WERI-Rb-1 (cell line): ENCODE results near the gene LRRC10B.

Experiments used
- DNase-seq: peaks from one replicate; pipeline ENCODE4 v3.0.0-alpha.2; 2020
- H3K27ac ChIP-seq: fragments of 250-450 bp; sonication (Bioruptor Pico); 2 replicates; pipeline ENCODE4 v1.5.1; 2020; ENCODE audit warnings: mild to moderate bottlenecking, moderate library complexity
- H3K27me3 ChIP-seq: fragments of 250-450 bp; sonication (Bioruptor Pico); 2 replicates; pipeline ENCODE4 v1.5.1; 2021; ENCODE audit warnings: mild to moderate bottlenecking, low read depth, moderate library complexity; ENCODE audit not compliant: insufficient read depth, severe bottlenecking
- H3K36me3 ChIP-seq: fragments of 250-450 bp; sonication (Bioruptor Pico); 2 replicates; pipeline ENCODE4 v1.5.1; 2020; ENCODE audit warnings: mild to moderate bottlenecking, moderate library complexity
- H3K4me3 ChIP-seq: 2 replicates; pipeline ENCODE4 v1.5.1; 2011; ENCODE audit warnings: low read depth, mild to moderate bottlenecking, control low read depth, low read length
- H3K9me3 ChIP-seq: fragments of 250-450 bp; sonication (Bioruptor Pico); 2 replicates; pipeline ENCODE4 v1.5.1; 2021; ENCODE audit warnings: mild to moderate bottlenecking, moderate library complexity; ENCODE audit not compliant: severe bottlenecking
- TF ChIP-seq, protein P1 (sequence below): IDR thresholded peaks from 2 replicates; pipeline ENCODE4 v1.5.1; 2011; ENCODE audit warnings: low read depth, mild to moderate bottlenecking, control low read depth, inconsistent platforms, low read length

Gene LRRC10B

DNA sequence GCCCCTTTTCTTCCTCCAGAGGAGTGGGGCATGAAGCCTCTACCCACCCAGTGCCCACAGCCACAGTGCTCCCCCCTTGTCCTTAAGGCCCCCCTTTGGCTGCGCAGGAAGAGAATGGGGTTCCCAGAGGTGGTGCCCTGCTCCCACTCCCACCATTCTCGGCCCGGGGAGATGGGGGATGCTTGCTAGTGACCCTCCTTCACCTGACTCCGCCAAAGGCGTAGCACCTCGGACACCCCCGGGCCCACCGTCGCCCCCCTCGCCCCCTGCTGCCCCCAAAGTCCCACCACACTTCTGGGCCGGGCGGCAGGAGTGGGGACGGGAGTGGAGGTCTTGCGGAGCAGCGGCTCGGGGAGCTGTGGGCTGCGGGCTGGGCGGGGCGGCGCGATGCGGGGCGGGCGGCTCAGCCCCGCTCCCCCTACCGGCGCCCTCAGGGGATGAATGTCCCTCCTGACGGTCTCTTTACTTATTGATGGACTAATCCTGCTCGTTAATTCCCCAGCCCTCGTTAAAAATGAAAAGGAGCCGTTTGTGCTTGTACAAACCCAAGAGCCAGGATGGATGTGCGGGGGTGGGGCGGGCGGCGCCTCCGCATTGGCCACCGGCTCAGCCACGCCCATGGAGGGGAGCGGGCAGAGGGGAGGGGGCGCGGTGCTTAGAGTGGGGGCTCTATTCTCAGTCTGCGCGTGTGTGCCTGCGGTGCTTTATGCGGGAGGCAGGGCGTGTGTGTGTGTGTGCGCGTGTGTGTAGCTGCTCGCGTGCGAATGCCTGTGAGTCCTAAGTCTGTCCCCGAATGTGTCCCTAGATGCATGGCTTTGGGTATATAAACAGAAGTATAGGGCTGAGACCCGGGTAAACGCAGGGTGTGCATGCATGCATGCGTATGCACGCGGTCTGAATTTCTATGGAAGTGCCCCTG is 46.8 kb downstream of the LRRC10B start:
- H3K4me3 ChIP-seq = peak overlapping the region; percentile 24
- TF ChIP-seq, protein P1, sequence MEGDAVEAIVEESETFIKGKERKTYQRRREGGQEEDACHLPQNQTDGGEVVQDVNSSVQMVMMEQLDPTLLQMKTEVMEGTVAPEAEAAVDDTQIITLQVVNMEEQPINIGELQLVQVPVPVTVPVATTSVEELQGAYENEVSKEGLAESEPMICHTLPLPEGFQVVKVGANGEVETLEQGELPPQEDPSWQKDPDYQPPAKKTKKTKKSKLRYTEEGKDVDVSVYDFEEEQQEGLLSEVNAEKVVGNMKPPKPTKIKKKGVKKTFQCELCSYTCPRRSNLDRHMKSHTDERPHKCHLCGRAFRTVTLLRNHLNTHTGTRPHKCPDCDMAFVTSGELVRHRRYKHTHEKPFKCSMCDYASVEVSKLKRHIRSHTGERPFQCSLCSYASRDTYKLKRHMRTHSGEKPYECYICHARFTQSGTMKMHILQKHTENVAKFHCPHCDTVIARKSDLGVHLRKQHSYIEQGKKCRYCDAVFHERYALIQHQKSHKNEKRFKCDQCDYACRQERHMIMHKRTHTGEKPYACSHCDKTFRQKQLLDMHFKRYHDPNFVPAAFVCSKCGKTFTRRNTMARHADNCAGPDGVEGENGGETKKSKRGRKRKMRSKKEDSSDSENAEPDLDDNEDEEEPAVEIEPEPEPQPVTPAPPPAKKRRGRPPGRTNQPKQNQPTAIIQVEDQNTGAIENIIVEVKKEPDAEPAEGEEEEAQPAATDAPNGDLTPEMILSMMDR = peak; percentile 59
- H3K9me3 ChIP-seq = no peaks in the 10 kb centered on the region
- H3K36me3 ChIP-seq = no peaks in the 10 kb centered on the region; the same call in 1 of the 2 replicates
- peak overlapping the region; percentile 80; the same call in 1 of the 2 replicates for H3K27ac ChIP-seq
- DNase-seq = peak; percentile 85
- H3K27me3 ChIP-seq = no peaks in the 10 kb centered on the region

DNA sequence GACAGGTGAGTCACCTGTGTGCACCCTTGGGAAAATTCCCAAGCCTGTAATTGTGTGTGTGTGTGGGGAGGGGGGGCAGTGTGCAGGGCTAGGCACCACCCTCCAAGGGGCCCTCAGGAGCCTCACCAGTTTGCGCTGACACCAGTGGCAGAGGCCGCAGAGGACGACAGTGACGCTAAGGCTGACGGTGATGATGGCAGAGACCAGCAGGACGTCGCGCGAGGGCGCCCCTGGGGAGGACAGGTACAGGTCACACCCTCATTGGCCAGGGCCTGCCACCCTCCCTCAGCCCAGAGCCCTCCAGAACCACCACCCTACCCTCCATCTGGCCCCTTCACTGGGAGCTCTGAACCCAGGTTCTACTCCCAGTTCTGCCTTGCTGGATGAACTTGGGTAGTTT is 47.4 kb downstream of the LRRC10B start:
- Histone ChIP-seq H3K27me3 (no peaks in the 10 kb centered on the region), H3K27ac (no peak overlapping the region), H3K4me3 (no peak overlapping the region), H3K36me3 (no peaks in the 10 kb centered on the region; the same call in 1 of the 2 replicates), H3K9me3 (no peaks in the 10 kb centered on the region)
- TF ChIP-seq, protein P1 = no peak
- DNase-seq = no peak

DNA sequence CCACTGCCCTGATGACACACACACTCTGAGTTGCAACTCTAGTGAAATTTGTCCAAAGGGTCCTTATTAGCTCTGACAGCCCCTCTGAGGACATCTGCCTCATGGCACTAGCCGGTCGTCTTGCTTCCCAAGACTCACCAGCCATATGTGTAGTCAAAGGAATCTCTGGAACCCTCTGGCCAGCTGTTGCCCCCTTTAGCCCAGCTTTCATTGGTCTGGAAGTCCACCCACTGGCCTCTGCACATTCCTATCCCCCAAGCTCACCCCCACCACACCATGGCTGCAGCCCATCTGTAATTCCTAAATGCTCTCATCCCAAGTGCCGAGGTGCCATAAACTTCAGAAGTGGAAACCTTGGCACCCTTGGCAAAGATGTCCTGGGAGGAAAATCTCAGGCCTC is 48.1 kb downstream of the LRRC10B start:
- Histone ChIP-seq H3K27me3 (no peaks in the 10 kb centered on the region), H3K36me3 (no peaks in the 10 kb centered on the region; the same call in 1 of the 2 replicates), H3K4me3 (no peak overlapping the region), H3K9me3 (no peaks in the 10 kb centered on the region), H3K27ac (no peak overlapping the region)
- TF ChIP-seq, protein P1 = no peak
- DNase-seq = no peak
